C4-2B (cell line): Measurements from ENCODE around the gene MED4.

ENCODE experiments used
- H3K27ac ChIP-seq: fragments of 450-650 bp; 2 replicates; pipeline ENCODE4 v1.5.1; 2017
- ZFX ChIP-seq: fragments of 450-650 bp; IDR thresholded peaks from 2 replicates; pipeline ENCODE4 v1.6.1; 2017
- TF ChIP-seq, protein P1 (sequence below): fragments of 450-650 bp; conservative IDR thresholded peaks from 2 replicates; pipeline ENCODE4 v1.5.1; 2017; ENCODE audit warnings: mild to moderate bottlenecking

Gene MED4

DNA sequence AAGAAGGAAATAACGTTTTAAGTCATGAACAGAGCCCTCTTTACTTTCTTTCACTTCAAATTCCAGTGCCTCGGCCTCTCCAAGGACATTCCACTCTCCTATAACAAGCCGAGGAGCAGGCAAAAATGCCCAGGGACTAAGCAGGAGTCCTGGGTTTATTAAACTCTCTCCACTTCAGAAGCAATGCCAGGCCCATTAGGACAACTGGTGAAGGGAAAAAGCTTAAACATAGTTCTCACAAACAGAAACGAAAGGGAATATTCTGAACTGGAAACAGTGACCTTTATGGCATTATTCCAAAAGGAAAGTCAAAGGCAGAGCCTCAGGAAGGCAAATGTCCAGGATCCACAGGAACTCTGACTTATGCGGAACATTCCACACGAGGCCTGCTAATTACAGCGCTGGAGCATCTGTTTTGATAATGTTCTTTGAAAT lies 30.9 kb upstream of the MED4 start:
- H3K27ac ChIP-seq: no peak overlapping the region
- TF ChIP-seq, protein P1, sequence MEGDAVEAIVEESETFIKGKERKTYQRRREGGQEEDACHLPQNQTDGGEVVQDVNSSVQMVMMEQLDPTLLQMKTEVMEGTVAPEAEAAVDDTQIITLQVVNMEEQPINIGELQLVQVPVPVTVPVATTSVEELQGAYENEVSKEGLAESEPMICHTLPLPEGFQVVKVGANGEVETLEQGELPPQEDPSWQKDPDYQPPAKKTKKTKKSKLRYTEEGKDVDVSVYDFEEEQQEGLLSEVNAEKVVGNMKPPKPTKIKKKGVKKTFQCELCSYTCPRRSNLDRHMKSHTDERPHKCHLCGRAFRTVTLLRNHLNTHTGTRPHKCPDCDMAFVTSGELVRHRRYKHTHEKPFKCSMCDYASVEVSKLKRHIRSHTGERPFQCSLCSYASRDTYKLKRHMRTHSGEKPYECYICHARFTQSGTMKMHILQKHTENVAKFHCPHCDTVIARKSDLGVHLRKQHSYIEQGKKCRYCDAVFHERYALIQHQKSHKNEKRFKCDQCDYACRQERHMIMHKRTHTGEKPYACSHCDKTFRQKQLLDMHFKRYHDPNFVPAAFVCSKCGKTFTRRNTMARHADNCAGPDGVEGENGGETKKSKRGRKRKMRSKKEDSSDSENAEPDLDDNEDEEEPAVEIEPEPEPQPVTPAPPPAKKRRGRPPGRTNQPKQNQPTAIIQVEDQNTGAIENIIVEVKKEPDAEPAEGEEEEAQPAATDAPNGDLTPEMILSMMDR: no peak
- TF ChIP-seq ZFX: no peak

DNA sequence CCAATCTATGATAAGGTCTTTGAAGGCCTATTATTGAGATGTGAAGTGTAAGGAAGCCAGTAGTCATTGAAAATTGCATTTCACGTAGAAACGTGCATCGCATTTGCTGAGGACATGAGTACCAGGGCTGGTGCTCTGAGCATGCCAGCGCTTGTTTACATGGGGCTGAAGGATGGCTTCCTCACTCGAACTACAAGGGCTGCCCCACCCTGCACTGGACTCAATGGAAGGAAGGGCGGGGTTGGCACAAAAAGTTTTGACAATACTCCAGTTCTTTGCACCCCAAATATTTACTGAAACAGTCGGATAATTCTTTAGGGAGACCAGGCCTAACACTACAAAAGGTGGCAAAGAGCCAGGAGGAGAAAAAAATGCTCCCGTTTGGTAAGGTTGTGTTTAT lies 28.9 kb upstream of the MED4 start:
- H3K27ac ChIP-seq: no peak overlapping the region
- no peak for TF ChIP-seq ZFX
- TF ChIP-seq, protein P1: no peak

DNA sequence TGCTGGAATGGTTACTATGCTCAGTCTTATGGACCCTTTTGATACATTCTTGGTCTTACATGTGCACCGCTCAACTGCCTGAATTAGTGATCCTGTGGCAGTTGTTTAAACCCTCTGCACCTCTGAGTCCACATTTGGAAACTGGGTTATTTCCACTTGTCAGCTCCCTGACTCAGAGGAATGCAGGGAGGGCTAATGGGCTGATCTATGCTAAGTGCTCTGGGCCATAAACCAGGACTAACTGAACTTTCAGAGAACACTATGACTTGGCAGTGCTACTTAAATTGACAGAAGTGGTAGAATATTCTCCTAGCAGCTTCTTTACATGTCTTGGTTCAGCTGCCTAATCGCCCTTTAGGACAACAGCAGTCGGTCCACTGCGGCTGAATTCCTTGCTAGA lies 26.8 kb upstream of the MED4 start:
- TF ChIP-seq ZFX: no peak
- TF ChIP-seq, protein P1: no peak
- no peak overlapping the region for H3K27ac ChIP-seq

DNA sequence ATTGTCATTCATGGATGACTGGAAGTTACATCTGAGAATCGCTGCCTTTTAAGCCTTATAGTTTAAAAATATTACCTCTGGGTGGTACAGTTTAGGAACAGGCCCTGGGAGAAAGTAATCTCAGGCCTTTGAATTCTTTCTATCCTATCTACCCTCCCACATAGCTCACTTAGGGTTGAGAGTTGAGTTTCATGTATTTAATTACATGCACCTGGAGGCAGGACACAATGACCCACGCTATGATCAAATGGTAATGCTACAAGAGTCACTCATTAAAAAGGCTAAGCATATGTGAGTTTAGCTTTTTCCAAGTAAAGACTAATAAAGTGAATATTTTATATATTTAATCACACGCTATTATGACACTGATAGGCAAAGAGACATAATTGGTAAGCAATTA lies 25.3 kb upstream of the MED4 start:
- TF ChIP-seq, protein P1: no peak
- no peak for TF ChIP-seq ZFX
- no peak overlapping the region for H3K27ac ChIP-seq

DNA sequence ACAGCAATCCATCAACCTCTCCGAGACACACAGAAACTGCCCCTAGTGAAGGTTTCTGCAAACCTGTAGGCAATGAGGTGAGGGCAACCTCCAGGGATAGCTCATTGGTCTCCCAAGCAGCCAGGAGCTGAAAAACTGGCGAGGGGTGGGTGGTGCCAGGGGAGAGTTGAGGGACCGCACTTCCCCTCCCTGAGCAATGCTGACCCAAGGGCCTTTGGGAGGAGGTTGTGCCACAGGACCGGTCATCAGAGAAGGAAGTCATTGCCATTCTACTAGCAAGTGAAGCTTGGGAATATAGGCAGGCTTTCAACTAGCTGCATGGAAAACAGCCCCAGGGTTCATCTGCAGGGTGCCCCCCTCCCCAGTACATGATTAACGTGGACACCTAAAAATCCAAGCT lies 23.1 kb upstream of the MED4 start:
- H3K27ac ChIP-seq: no peak overlapping the region
- no peak for TF ChIP-seq ZFX
- TF ChIP-seq, protein P1: no peak

DNA sequence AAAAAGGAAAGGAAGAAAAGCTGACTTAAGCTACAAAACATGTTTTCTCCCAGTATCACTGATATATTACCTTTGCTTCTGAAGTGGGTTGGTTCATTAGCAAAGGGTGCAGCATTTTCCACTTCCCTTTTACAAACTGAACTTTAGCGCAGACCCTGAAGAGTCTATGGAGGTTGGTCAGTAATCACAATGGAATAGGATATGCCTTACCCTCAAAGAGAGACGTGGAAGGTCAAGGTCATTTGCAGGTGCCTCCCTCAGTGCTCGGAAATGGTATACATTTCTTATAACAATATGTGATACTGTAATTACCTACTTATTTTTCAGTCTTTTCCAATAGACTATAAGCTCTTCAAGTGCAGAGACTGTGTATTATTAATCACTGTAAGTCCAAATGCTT lies 21.9 kb upstream of the MED4 start:
- H3K27ac ChIP-seq: no peak overlapping the region
- TF ChIP-seq, protein P1: no peak
- no peak for TF ChIP-seq ZFX

DNA sequence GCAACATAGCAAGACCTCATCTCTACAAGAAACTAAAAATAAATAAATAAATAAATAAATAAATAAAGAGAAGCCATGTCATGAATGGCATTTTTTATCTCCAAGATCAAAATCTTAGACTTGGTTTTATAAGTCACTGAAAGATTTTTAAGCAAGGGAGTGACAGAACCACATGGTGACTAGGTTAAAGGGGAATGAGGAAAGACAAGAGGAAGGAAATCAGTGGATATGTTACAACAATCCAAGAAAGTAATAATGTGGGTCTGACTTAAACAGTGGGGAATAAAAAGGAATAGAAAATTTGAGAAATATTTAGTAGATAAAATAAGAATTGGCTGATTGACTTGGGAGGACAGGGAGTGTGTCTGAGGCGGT lies 18.8 kb upstream of the MED4 start:
- TF ChIP-seq, protein P1: no peak
- TF ChIP-seq ZFX: no peak
- no peak overlapping the region for H3K27ac ChIP-seq
